ENCODE data around the gene UAP1.

UAP1 gene

DNA sequence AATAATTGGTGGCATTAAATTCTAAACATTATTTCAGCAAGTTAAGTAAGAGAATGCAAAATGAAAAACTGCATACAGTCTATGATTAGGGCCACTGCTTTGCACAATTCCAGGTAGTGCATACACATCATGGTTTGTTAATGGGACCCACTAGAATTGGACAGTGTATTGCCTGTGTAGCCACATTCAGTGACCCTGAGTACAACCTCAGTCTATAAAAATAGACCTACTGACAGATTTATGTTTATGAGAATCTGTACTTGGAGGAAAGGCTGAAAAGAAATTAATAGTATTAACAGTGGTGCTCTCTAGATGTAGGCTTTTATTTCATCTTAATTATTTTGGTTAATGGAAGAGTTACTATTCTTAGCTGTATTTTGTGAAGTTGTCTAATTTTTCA is 18.8 kb downstream of the UAP1 start:
- no peak for TF ChIP-seq GATA2 (IDR thresholded peaks at IDR 0.05; ENCODE audit: low read depth, low read length)
- TF ChIP-seq GATA3 (IDR thresholded peaks at IDR 0.05; ENCODE audit: low read depth, low read length) = no peak

DNA sequence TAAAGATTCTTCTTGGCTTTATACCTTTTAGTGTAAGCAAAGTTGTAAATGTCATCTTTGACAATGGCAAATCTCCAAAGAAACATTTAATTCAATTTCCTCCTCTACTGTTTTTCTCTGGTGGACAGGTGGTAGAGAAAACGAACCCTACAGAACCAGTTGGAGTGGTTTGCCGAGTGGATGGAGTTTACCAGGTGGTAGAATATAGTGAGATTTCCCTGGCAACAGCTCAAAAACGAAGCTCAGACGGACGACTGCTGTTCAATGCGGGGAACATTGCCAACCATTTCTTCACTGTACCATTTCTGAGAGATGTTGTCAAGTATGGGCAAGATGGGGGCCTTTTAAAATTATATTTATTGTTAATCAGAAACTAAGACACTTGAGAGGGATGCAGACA is 25.8 kb downstream of the UAP1 start:
- TF ChIP-seq GATA2 (IDR thresholded peaks at IDR 0.05; ENCODE audit: low read depth, low read length) = no peak
- no peak for TF ChIP-seq GATA3 (IDR thresholded peaks at IDR 0.05; ENCODE audit: low read depth, low read length)

DNA sequence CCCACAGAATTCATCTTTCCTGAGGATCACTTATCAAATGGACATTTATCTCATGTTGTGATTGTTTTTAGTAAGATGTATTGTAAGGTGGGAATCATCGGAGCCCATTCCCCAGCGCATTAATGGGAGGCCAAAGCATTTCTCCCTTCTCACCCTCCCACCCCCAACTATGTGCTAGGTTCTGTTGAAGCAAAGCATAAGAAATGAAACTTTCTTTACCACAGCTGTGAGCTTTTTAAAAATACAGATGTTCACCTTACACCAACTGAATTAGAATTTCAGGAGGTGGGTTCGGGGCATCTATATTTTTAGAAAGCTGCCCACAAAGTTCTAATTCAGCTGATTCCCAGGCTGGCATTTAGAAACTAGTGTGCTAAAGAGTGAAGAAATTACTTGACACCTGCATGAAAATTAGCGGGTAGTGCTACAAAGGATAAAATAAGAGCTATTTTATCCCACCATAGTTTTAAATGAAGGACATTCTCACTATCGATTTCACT is 26.3 kb downstream of the UAP1 start:
- TF ChIP-seq GATA3 (IDR thresholded peaks at IDR 0.05; ENCODE audit: low read depth, low read length) (no peak), GATA2 (IDR thresholded peaks at IDR 0.05; ENCODE audit: low read depth, low read length) (no peak)

DNA sequence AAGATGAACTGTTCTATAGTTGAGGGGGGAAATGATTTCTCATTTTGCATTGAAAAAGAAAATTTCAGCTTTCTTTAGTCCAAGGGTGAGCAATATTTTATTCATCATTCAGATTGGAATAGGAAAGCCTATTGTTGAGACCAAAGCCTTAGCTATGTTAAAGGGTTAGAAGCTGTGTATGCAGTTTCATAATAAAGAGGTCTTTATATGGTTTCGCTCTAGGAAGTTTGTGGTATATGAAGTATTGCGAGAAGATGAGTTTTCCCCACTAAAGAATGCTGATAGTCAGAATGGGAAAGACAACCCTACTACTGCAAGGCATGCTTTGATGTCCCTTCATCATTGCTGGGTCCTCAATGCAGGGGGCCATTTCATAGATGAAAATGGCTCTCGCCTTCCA is 28.6 kb downstream of the UAP1 start:
- TF ChIP-seq GATA2 (IDR thresholded peaks at IDR 0.05; ENCODE audit: low read depth, low read length) = no peak
- no peak for TF ChIP-seq GATA3 (IDR thresholded peaks at IDR 0.05; ENCODE audit: low read depth, low read length)

DNA sequence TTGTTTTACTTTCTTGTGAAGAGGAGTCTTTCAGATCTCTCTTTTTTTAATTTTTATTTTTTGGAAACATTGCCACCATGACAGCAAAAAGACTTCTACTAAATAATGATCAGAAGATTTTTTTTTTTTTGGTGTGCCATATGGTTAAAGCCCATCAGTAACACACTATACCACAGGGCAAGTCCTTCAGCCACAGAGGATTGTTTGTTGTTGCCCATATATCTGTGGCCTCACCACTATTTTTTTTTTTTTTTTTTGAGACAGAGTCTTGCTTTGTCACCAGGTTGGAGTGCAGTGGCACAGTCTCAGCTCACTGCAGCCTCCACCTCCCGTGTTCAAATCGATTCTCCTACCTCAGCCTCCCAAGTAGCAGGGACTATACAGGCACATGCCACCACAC is 29.2 kb downstream of the UAP1 start:
- TF ChIP-seq GATA2 (IDR thresholded peaks at IDR 0.05; ENCODE audit: low read depth, low read length) = no peak

DNA sequence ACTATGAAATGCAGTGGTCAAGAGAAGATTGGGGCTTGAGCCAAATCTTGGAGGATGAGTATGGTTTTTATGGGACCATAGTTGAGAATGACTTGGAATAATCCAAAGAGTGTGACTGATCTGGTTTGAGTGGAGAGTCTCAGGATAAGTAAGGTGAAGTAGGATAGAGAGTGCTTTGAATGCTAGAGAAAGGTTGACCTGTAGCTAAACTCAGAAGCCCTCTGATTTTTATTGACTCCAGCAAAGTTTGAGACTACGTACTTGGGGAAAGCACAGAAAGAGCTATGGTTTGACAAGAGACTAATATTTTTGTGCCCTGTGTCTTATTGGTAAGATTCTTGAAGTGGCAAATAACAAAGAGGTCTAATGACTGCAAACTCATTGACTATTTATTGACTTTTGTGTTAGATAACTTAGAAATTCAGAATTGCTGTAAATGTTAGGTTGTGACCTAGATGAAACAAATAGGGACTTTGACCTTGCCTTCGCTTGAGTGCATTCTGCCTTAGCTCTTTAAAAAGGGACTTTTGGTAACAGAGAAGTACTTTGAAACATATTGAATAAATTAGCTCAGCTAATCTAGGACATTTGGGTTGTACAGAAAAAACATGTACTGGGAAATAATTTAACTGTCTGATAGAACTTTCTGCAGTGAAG is 35.1 kb downstream of the UAP1 start:
- TF ChIP-seq GATA3 (IDR thresholded peaks at IDR 0.05; ENCODE audit: low read depth, low read length) = no peak
- no peak for TF ChIP-seq GATA2 (IDR thresholded peaks at IDR 0.05; ENCODE audit: low read depth, low read length)

DNA sequence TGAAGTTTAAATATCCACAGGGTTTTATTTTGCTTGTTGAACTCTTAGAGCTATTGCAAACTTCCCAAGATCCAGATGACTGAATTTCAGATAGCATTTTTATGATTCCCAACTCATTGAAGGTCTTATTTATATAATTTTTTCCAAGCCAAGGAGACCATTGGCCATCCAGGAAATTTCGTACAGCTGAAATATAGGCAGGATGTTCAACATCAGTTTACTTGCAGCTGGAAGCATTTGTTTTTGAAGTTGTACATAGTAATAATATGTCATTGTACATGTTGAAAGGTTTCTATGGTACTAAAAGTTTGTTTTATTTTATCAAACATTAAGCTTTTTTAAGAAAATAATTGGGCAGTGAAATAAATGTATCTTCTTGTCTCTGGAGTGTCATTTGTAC is 37.9 kb downstream of the UAP1 start:
- TF ChIP-seq GATA2 (IDR thresholded peaks at IDR 0.05; ENCODE audit: low read depth, low read length) (no peak), GATA3 (IDR thresholded peaks at IDR 0.05; ENCODE audit: low read depth, low read length) (no peak)

DNA sequence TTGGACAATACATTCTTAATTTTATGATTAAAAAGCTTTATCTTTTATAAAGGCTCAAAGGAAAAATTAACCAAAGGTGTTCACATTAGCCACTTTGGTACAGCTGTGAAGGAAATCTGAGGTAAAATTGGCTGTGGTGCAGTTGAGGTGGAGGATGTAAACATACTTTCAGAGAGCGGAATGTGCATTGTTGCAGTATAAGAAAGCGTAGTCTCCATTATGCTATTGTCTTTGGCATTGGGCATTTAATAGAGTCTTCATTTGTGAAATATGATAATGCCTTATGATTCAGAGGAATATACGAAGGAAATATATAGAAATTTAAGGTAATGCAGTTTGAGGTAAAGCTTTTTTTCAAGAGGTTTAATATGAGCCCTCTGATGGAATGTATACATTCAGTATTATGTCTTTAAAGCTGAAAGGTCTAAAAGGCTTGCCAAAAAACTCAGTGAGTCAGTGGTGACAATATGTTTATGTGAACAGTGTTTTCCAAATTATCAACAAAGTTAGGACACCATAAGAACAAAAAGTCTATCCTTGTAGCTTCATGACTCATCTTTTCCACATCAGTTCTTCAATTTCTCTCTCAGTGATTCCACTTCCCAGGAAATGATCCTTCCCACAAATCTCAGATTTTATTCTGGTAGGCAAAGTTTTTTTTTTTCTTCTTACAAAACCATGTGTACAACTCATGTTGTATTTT is 43.9 kb downstream of the UAP1 start:
- TF ChIP-seq GATA3 (IDR thresholded peaks at IDR 0.05; ENCODE audit: low read depth, low read length) (no peak), GATA2 (IDR thresholded peaks at IDR 0.05; ENCODE audit: low read depth, low read length) (no peak)

DNA sequence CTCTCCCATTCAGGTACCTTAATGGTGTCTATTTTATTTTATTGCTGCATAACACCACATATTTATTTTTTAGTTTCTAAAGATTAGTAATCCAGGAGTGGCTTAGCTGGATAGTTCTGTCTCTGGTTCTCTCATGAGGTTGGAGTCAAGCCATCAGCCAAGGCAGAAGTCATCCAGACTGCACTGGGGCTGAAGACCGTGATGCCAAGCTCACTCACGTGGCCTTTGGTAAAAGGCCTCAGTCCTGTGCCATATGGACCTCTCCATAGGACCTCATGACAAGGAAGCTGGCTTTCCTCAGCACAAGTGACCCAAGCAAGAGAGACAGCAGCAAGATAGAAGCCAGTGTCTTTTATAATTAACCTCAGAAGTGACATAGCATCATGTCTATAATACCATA is 47.8 kb downstream of the UAP1 start:
- TF ChIP-seq GATA3 (IDR thresholded peaks at IDR 0.05; ENCODE audit: low read depth, low read length) = no peak
- TF ChIP-seq GATA2 (IDR thresholded peaks at IDR 0.05; ENCODE audit: low read depth, low read length) = no peak

DNA sequence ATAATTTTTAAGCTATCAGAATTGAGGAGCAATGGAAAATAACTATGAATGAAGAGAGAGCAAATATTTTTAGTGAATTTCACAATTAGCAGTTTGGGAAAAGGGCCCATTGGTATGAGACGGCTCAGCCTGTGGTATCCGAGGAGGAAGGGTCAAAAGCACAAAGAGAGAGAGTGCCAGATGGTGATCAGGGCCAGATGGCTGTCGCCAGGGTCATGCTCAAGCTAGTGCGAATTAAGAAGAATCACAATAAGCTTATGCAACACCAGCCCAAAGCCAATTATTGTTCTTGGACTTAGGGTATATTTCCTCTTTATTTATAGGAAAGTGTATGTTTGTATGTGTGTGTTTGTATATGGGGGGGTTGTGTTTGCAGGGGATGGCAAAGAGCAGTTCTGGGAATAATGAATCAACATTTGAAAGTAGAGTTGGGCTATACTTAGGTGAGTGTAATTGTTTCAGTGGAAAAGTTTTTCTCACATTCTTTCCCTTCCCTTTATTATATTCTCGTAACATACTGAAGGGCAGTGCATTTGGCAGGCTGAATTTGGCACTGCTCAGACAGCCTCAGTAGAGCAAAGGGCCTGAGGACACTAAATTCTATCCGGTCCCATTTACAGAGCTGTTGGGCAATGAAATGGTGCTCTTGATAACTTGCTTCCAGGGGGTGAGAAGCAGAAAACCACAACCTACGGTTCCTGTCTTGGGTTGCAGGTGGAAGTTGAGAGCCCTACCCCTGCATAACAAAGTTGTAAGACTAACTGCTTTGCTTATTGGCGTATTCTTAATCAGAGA is 51.3 kb downstream of the UAP1 start:
- TF ChIP-seq GATA2 (IDR thresholded peaks at IDR 0.05; ENCODE audit: low read depth, low read length) = no peak
- TF ChIP-seq GATA3 (IDR thresholded peaks at IDR 0.05; ENCODE audit: low read depth, low read length) = no peak

DNA sequence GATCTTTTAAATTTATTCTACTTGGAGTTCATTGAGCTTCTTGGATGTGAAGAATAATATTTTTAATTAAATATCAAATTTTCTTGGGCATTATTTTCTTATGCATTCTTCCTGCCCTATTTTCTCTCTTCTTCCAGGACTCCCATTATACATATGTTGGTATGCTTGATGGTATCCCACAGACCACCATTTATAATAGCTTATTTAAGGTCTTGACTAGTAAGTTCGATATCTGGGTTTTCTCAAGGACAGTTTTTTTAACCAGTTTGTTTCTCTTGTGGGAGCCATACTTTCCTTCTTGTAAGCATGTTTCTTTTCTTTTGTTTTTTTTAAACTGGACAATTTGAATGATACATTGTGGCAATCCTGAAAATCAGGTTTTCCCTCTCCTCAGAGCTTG is 55.3 kb downstream of the UAP1 start:
- TF ChIP-seq GATA2 (IDR thresholded peaks at IDR 0.05; ENCODE audit: low read depth, low read length) = no peak
- no peak for TF ChIP-seq GATA3 (IDR thresholded peaks at IDR 0.05; ENCODE audit: low read depth, low read length)

DNA sequence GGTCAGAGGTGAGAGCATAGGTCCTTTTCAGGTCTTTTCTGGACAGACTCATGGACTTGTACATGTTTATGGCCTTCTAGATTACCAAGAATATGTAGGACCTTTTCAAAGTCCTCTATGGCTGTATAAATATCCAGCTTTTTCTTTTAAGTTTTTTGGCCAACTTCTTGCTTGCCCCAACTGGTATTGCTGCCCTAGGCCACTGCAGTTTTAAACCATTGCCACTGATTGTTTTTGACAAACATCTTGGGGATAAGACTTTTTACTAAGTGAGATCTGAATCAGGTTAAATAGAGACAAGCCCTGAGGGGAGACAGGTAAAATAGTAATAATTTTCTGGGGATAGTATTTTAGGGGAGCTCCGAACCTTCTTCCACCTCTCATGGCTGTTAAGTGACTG is 56.0 kb downstream of the UAP1 start:
- no peak for TF ChIP-seq GATA2 (IDR thresholded peaks at IDR 0.05; ENCODE audit: low read depth, low read length)
- no peak for TF ChIP-seq GATA3 (IDR thresholded peaks at IDR 0.05; ENCODE audit: low read depth, low read length)

DNA sequence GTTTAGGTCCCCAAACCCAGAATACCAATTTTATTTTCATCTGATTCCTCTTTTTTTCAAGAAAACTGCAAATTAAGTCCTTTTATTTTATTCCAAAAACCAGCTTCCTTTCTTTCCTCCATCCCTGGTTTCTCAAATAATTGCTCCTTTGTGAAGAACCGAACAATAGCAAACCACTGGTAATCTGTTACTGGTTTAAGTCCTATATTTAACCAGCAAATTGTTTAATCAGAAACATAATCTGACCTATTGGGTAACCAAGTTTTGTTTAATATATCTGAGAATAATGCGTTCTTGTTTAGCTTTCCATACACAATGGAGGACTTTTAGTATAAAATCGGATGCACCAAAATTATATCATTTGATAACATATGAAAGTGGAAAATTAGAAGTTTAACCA is 57.6 kb downstream of the UAP1 start:
- TF ChIP-seq GATA2 (IDR thresholded peaks at IDR 0.05; ENCODE audit: low read depth, low read length) (no peak), GATA3 (IDR thresholded peaks at IDR 0.05; ENCODE audit: low read depth, low read length) (no peak)

DNA sequence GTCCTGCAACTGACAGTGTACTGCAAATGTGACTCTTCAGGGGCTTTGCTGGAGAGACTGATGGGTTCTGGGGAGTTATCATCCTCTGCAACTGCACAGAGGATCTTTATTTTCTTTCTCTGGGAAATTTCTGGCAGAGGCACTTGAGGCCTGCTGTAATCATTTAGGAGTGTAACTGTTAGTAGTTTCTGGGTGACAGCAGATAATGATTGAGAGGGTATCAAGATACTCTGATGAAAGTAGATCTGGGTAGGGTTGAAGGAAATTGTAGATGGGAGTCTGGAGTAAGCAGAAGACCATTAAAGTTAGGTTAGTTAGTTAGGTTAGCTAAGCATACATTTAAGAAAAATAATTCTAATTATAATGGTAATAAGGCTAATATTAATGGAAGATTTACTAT is 59.7 kb downstream of the UAP1 start:
- TF ChIP-seq GATA2 (IDR thresholded peaks at IDR 0.05; ENCODE audit: low read depth, low read length) = no peak
- TF ChIP-seq GATA3 (IDR thresholded peaks at IDR 0.05; ENCODE audit: low read depth, low read length) = no peak

DNA sequence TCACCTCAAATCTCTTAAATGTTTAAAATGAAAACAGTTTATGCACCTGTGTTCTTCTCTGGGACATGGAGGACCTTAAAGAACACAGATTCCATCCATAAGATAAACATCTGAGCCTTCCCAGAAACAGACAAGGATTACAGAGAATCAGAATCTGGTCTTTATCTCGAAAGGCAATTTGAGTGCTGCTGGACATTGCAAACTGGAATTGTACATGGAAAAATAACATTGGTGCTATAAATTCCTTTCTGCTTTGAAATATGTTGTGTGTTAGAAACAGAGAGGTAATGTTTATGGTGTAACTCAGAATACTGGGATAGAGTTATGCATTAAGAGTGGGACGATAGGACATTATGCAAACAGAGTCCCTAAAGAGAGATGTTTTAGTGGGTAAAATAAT is 64.2 kb downstream of the UAP1 start:
- TF ChIP-seq GATA3 (IDR thresholded peaks at IDR 0.05; ENCODE audit: low read depth, low read length) (peak; percentile 87), GATA2 (IDR thresholded peaks at IDR 0.05; ENCODE audit: low read depth, low read length) (peak; percentile 93)

Data from SH-SY5Y (cell line).